NCI-H128 (cell line): Measurements from ENCODE around the gene FIBCD1.
"Not testable (repeated sequence)": the region's sequence is repeated elsewhere in the genome, so short reads cannot be mapped to it uniquely, and the experiment has no call there.

ENCODE experiments used
- DNase-seq: peaks from one replicate; lab custom pipeline; 2025; ENCODE audit not compliant: unreplicated experiment; lab: John Stamatoyannopoulos, UW

The FIBCD1 gene

GRCh38 chr9:130955947-130956621 is 17.0 kb upstream of the FIBCD1 start:
- DNase-seq: no peak

- not testable (repeated sequence) for DNase-seq
Measured at GRCh38 chr9:130954925-130955324, 15.9 kb upstream of the FIBCD1 start.

- no peak for DNase-seq
Measured at GRCh38 chr9:130954317-130954716, 15.3 kb upstream of the FIBCD1 start.

GRCh38 chr9:130952065-130952762 is 13.2 kb upstream of the FIBCD1 start:
- no peak for DNase-seq

GRCh38 chr9:130950039-130950311 is 10.9 kb upstream of the FIBCD1 start:
- DNase-seq: no peak

GRCh38 chr9:130949188-130950038 is 10.4 kb upstream of the FIBCD1 start:
- DNase-seq: no peak

GRCh38 chr9:130948266-130948665 is 9.2 kb upstream of the FIBCD1 start:
- no peak for DNase-seq

GRCh38 chr9:130947618-130948140 is 8.6 kb upstream of the FIBCD1 start:
- DNase-seq: no peak

- no peak for DNase-seq
Measured at GRCh38 chr9:130946766-130947617, 7.9 kb upstream of the FIBCD1 start.

- DNase-seq: no peak
Measured at GRCh38 chr9:130945173-130945572, 6.1 kb upstream of the FIBCD1 start.

- no peak for DNase-seq
Measured at GRCh38 chr9:130944510-130945058, 5.5 kb upstream of the FIBCD1 start.

- no peak for DNase-seq
Measured at GRCh38 chr9:130943777-130944176, 4.7 kb upstream of the FIBCD1 start.

- DNase-seq: no peak
Measured at GRCh38 chr9:130943221-130943620, 4.2 kb upstream of the FIBCD1 start.

- DNase-seq: no peak
Measured at GRCh38 chr9:130942679-130943078, 3.6 kb upstream of the FIBCD1 start.

GRCh38 chr9:130942084-130942483 is 3.0 kb upstream of the FIBCD1 start:
- DNase-seq: no peak

- DNase-seq: peak; percentile 60
Measured at GRCh38 chr9:130940693-130941576, 1.9 kb upstream of the FIBCD1 start.

- DNase-seq: no peak
Measured at GRCh38 chr9:130940027-130940549, 1.0 kb upstream of the FIBCD1 start.

- DNase-seq: no peak
Measured at GRCh38 chr9:130939405-130940026, 469 bp upstream of the FIBCD1 start.

GRCh38 chr9:130938184-130938651 is 829 bp downstream of the FIBCD1 start:
- DNase-seq: no peak
